NCI-H774 (cell line): Measurements from ENCODE around the gene ALDH1L1.

Source experiments
- DNase-seq: peaks from one replicate; lab custom pipeline; 2025; lab: John Stamatoyannopoulos, UW

Gene ALDH1L1

DNA sequence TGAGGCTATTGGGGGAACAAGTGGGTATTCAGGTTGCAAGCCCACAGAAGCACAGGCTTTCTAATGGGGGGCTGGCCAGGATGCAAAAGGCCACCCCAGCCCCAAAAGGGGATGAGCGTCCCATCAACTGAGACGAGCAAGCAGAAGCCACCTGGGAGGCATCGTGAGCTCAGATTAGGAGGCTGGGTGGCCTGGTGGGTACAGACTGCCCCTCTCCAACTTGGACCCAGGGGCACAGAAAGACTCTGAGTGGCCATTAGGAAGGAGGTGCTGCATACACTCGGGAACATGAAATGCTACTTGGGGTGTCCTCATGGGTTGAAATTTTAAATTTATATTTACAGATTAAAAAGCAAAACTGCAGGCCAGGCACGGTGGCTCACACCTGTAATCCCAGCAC, 125.5 kb downstream of the ALDH1L1 start:
- no peak for DNase-seq

DNA sequence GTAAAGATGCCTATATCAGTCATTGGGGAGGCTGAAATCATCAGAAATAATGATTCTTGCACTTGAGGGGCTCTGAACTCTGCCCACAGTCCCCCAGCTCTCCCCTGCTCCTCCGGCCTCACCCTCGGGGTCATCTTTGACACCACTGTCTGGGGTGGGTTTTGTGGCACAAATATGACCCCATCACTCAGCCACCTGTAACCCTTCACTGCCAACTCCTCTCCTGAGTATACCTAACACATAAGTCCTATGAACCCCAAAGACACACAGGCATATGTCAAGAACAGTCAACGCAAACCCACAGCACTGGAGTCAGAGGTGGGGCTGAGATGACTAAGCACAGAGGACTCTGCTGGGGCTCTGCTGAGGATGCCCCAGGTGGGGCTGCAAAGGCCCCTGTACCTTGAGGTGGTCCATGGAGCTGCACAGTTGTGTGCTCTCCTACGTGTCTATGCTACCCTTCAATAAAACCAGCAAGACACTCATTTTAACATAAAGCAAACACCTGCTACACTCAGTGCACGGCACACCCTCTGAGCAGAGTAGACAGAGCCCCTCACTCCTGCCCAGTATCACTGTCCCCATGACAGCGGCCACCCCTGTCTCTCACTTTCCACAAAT, 126.3 kb downstream of the ALDH1L1 start:
- DNase-seq, result no peak
